ENCODE measurements around the gene AQP6. TPM values are rescaled to one million over a fixed set of nuclear protein-coding genes. Genes with fewer than 3 reads are reported as not detected.
"Not testable (repeated sequence)": the region's sequence is repeated elsewhere in the genome, so short reads cannot be mapped to it uniquely, and the experiment has no call there.

Gene AQP6
- total RNA-seq, 4 donors from 2014 or later = not detected

- TF ChIP-seq POLR2A (IDR thresholded peaks at IDR 0.05) = no peak
- TF ChIP-seq CTCF (IDR thresholded peaks at IDR 0.05) = no peak
- 84 to 95% methylated on average over 4 of the region's 4 CpGs for WGBS, 2 donors
- Histone ChIP-seq H3K4me1 (no peaks in the 10 kb centered on the region), H3K4me3 (replicated peaks in 1 of 3) (no peak overlapping the region), H3K27ac (no peak overlapping the region), H3K9me3 (no peaks in the 10 kb centered on the region), H3K36me3 (no peaks in the 10 kb centered on the region), H3K27me3 (no peaks in the 10 kb centered on the region)
- no peak for DNase-seq
- intact Hi-C loops (cut with DNase I) = no loop called here
These were observed 15.0 kb downstream of the AQP6 start for GRCh38 chr12:49987625-49988303.

- H3K27ac ChIP-seq; H3K4me3 ChIP-seq (replicated peaks in 1 of 3): not testable (repeated sequence)
These were observed 16.7 kb downstream of the AQP6 start for GRCh38 chr12:49989400-49989799.

GRCh38 chr12:49990273-49990672, 17.5 kb downstream of the AQP6 start:
- H3K4me1 ChIP-seq = no peaks in the 10 kb centered on the region
- no peak for TF ChIP-seq CTCF (IDR thresholded peaks at IDR 0.05)
- TF ChIP-seq POLR2A (IDR thresholded peaks at IDR 0.05) = no peak
- no peaks in the 10 kb centered on the region for H3K9me3 ChIP-seq
- H3K36me3 ChIP-seq = peaks cover 0 to 3% of the 10 kb centered on the region in 2 donors
- intact Hi-C loops (cut with DNase I) = no loop called here
- H3K27me3 ChIP-seq = no peaks in the 10 kb centered on the region
- no peak overlapping the region for H3K4me3 ChIP-seq (replicated peaks in 1 of 3)
- 89% methylated on average over 4 of the region's 4 CpGs for WGBS, 2 donors
- no peak overlapping the region for H3K27ac ChIP-seq
- no peak for DNase-seq

More at GRCh38 chr12:49989400-49989799, 16.7 kb downstream of the AQP6 start:
- H3K4me1 ChIP-seq; H3K36me3 ChIP-seq; H3K9me3 ChIP-seq; intact Hi-C loops (cut with DNase I); H3K27me3 ChIP-seq; DNase-seq: not testable (repeated sequence)
- 92 to 98% methylated on average over 2 of the region's 2 CpGs for whole genome bisulfite sequencing, 2 donors

- no peaks in the 10 kb centered on the region for H3K9me3 ChIP-seq
- intact Hi-C loops (cut with DNase I) = no loop called here
- no peak overlapping the region for H3K27ac ChIP-seq
- TF ChIP-seq CTCF (IDR thresholded peaks at IDR 0.05) (no peak), POLR2A (IDR thresholded peaks at IDR 0.05) (no peak)
- peaks cover 0 to 3% of the 10 kb centered on the region in 2 donors for H3K36me3 ChIP-seq
- 94 to 96% methylated on average over 2 of the region's 2 CpGs for WGBS, 2 donors
- H3K27me3 ChIP-seq = no peaks in the 10 kb centered on the region
- no peak overlapping the region for H3K4me3 ChIP-seq (replicated peaks in 1 of 3)
- DNase-seq = no peak
- no peaks in the 10 kb centered on the region for H3K4me1 ChIP-seq
These were observed 25.7 kb downstream of the AQP6 start for GRCh38 chr12:49998453-49998852.

GRCh38 chr12:50003595-50003994, 30.8 kb downstream of the AQP6 start:
- WGBS, 2 donors = 90 to 97% methylated on average over 2 of the region's 2 CpGs
- H3K27me3 ChIP-seq = no peaks in the 10 kb centered on the region
- intact Hi-C loops (cut with DNase I) = no loop called here
- peaks cover 0 to 3% of the 10 kb centered on the region in 2 donors for H3K4me1 ChIP-seq
- H3K36me3 ChIP-seq = no peaks in the 10 kb centered on the region
- no peak for DNase-seq
- no peak overlapping the region for H3K27ac ChIP-seq
- no peak for TF ChIP-seq CTCF (IDR thresholded peaks at IDR 0.05)
- H3K9me3 ChIP-seq = no peaks in the 10 kb centered on the region
- no peak overlapping the region for H3K4me3 ChIP-seq (replicated peaks in 1 of 3)
